CD8-positive, alpha-beta memory T cell (primary cell): ENCODE data around the gene PCBP4. TPM values are rescaled to one million over a fixed set of nuclear protein-coding genes. Genes with fewer than 3 reads are reported as not detected.
"Not testable (repeated sequence)": the region's sequence is repeated elsewhere in the genome, so short reads cannot be mapped to it uniquely, and the experiment has no call there.

Source experiments
- CTCF ChIA-PET: fragments of 350-600 bp; sonication (Branson Sonifier 250); formaldehyde crosslinking; loops from one replicate; lab custom pipeline; 2021; ENCODE audit warnings: antibody characterized with exemption; lab: Charles Lee
- POLR2A ChIA-PET: fragments of 350-600 bp; sonication (Branson Sonifier 250); formaldehyde crosslinking; loops from one replicate; lab custom pipeline; 2021; ENCODE audit warnings: antibody characterized with exemption; lab: Charles Lee
- DNase-seq, 5 donors: peaks; one replicate each; pipeline versions ENCODE4 v3.0.0 to v3.0.0-alpha.2; 2020 to 2022; ENCODE audit warnings: mixed read lengths in 1 of 5
- H3K27ac ChIP-seq: one replicate; pipeline ENCODE4 v1.7.0; 2013; ENCODE audit warnings: low read depth, mild to moderate bottlenecking, low read length, moderate library complexity
- H3K27me3 ChIP-seq: 2 replicates; pipeline ENCODE4 v1.7.0; 2013; ENCODE audit warnings: low read length, mild to moderate bottlenecking; ENCODE audit not compliant: insufficient read depth, poor library complexity, severe bottlenecking
- H3K36me3 ChIP-seq: 2 replicates; pipeline ENCODE4 v1.7.0; 2013; ENCODE audit warnings: mild to moderate bottlenecking, low read length, moderate library complexity; ENCODE audit not compliant: insufficient read depth
- H3K4me1 ChIP-seq: 2 replicates; pipeline ENCODE4 v1.7.0; 2013; ENCODE audit warnings: mild to moderate bottlenecking, low read length, moderate library complexity; ENCODE audit not compliant: insufficient read depth
- H3K4me3 ChIP-seq: 2 replicates; pipeline ENCODE4 v1.7.0; 2013; ENCODE audit warnings: mild to moderate bottlenecking, low read length
- H3K9me3 ChIP-seq: 2 replicates; pipeline ENCODE4 v1.7.0; 2013; ENCODE audit warnings: mild to moderate bottlenecking, low read length
- H3K27ac Mint-ChIP-seq, 8 donors: one replicate each; pipeline ENCODE4 v1.8.0; 2020 to 2021; ENCODE audit warnings: mixed read lengths in 8 of 8, mild to moderate bottlenecking in 6 of 8, inconsistent platforms in 3 of 8, moderate library complexity in 3 of 8
- H3K27me3 Mint-ChIP-seq, 2 donors: one replicate each; pipeline ENCODE4 v1.8.0; 2020 to 2021; ENCODE audit warnings: mixed read lengths in 2 of 2, mild to moderate bottlenecking in 1 of 2, moderate library complexity in 1 of 2
- H3K36me3 Mint-ChIP-seq, 3 donors: one replicate each; pipeline ENCODE4 v1.8.0; 2020 to 2021; ENCODE audit warnings: mixed read lengths in 3 of 3, inconsistent platforms in 1 of 3, mild to moderate bottlenecking in 1 of 3
- H3K4me1 Mint-ChIP-seq, 3 donors: one replicate each; pipeline ENCODE4 v1.8.0; 2020 to 2021; ENCODE audit warnings: mixed read lengths in 3 of 3, inconsistent platforms in 1 of 3, mild to moderate bottlenecking in 1 of 3
- H3K4me3 Mint-ChIP-seq, 7 donors: one replicate each; pipeline ENCODE4 v1.8.0; 2020 to 2021; ENCODE audit warnings: mixed read lengths in 7 of 7, mild to moderate bottlenecking in 6 of 7, moderate library complexity in 4 of 7, inconsistent platforms in 2 of 7
- H3K9me3 Mint-ChIP-seq, 5 donors: one replicate each; pipeline ENCODE4 v1.8.0; 2020 to 2022; ENCODE audit warnings: mixed read lengths in 5 of 5, mild to moderate bottlenecking in 3 of 5, moderate library complexity in 2 of 5, inconsistent platforms in 1 of 5
- polyA plus RNA-seq: library from polyadenylated mRNA; unstranded; fragments of 300-500 nt; fragmentation: Illumina TruSeq; gene quantifications from one replicate; pipeline ENCODE4 v1.2.3, GENCODE V29; 2021
- total RNA-seq, 2 experiments: library from RNA; stranded (reverse); gene quantifications; one replicate each; pipeline ENCODE4 v1.2.3, GENCODE V29; 2021

PCBP4 gene
- total and polyA plus RNA-seq, 3 experiments from 2014 or later = 9.7 to 12.5 (median 12.5) TPM

DNA sequence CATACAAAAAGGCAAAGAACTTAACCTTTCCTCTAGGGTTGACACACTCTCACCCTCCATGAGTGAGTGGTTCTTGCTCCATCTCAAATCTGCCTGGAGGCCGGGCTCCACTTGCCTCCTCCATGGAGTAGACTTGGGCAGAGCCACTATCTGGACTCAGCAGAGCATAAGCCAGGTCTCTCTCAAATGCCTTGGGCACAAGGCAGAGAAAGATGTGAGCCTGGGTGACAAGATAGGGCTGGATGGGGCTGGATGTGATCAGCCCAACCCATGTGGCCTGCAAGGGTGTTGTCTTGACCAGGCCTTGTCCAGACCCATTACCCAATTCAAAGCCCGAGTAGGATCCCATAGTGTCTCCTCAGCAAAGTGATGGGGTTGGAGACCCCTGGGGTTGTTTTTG, 32.6 kb upstream of the PCBP4 start:
- Histone ChIP-seq H3K27ac (no peak overlapping the region), H3K4me1 (peaks cover 16% of the 10 kb centered on the region), H3K4me3 (no peak overlapping the region), H3K36me3 (peaks cover 1% of the 10 kb centered on the region), H3K27me3 (no peaks in the 10 kb centered on the region), H3K9me3 (no peaks in the 10 kb centered on the region)
- peak overlapping the region in 1 of 8 donors; percentile 78 for H3K27ac Mint-ChIP-seq
- POLR2A ChIA-PET = no interaction called here
- peak overlapping the region in 1 of 7 donors; percentile 57 for H3K4me3 Mint-ChIP-seq
- H3K27me3 Mint-ChIP-seq = peaks cover 0 to 1% of the 10 kb centered on the region in 2 donors
- H3K4me1 Mint-ChIP-seq = peaks cover 19 to 23% (median 20%) of the 10 kb centered on the region in 3 donors
- H3K9me3 Mint-ChIP-seq = no peaks in the 10 kb centered on the region
- DNase-seq = no peak
- CTCF ChIA-PET = interaction anchor here (3.6 to 6.1 kb wide), 3 partner anchors 57 to 144 kb away, joined by 13 to 79 read pairs (median 74); no protein-coding TSS in a partner anchor
- peaks cover 0 to 10% (median 3%) of the 10 kb centered on the region in 3 donors for H3K36me3 Mint-ChIP-seq

DNA sequence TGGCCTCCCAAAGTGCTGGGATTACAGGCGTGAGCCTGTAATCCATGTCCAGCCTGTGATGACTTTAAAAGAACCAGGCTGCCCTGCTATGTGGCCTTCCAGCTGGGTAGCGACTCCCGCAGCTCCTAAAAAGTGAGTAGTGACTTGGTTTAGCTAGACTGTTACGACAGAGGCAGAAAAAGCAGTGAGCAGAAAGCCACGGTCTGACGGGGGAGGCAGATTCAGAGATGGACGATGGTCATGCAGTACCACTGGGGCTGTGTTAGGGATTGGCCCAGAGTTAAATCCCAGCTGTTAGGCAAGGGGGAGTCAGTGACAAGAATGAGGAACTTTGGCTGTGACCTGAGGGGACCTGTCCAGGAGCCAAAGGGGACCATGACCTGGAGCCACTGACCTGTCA, 31.5 kb upstream of the PCBP4 start:
- Mint-ChIP-seq H3K27me3 (peaks cover 0 to 1% of the 10 kb centered on the region in 2 donors), H3K4me3 (no peak overlapping the region), H3K36me3 (peaks cover 3 to 21% (median 5%) of the 10 kb centered on the region in 3 donors), H3K9me3 (no peaks in the 10 kb centered on the region), H3K4me1 (peaks cover 29 to 34% (median 30%) of the 10 kb centered on the region in 3 donors), H3K27ac (no peak overlapping the region)
- H3K27ac ChIP-seq = no peak overlapping the region
- ChIA-PET CTCF (interaction anchor here (1.2 to 1.4 kb wide), 2 partner anchors 57 to 124 kb away, joined by 4 to 6 read pairs; partner anchors contain the start of gene DUSP7), POLR2A (no interaction called here)
- H3K4me1 ChIP-seq = peaks cover 26% of the 10 kb centered on the region
- DNase-seq = no peak
- H3K36me3 ChIP-seq = peaks cover 12% of the 10 kb centered on the region
- no peak overlapping the region for H3K4me3 ChIP-seq
- no peaks in the 10 kb centered on the region for H3K27me3 ChIP-seq
- no peaks in the 10 kb centered on the region for H3K9me3 ChIP-seq

DNA sequence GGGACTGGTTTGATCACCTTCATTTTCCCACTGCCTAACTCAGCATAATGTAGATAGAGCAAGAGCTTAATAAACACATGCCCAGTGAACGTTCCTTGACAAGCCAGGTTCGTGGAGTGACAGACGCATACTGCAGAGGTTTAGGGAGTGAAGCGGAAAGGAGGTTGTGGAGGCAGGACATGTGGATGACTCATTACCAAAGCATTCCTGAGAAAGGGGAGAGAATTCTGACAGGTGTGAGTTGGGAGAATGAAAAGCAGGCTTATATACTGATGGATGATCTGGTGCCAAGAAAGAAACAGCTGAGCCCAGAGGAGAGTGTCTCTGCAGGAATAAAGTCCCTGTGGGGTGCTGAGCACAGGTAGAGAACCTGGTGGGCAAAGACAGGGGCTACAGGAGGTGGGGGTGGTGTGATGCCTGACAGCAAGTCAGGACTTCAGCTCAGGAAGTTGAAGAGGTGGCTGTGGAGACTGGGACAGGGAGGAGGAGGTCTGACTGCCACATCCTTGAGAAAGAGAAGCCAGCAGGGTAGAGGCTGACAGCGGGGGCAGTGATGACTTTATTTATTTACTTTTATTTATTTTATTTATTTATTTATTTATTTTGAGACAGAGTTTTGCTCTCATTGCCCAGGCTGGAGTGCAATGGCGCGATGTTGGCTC, 30.8 kb upstream of the PCBP4 start:
- DNase-seq = no peak
- peak overlapping the region in 1 of 8 donors; percentile 78 for H3K27ac Mint-ChIP-seq
- no peaks in the 10 kb centered on the region for H3K9me3 ChIP-seq
- peak overlapping the region in 1 of 7 donors; percentile 40 for H3K4me3 Mint-ChIP-seq
- H3K27me3 Mint-ChIP-seq = peaks cover 0 to 1% of the 10 kb centered on the region in 2 donors
- ChIA-PET CTCF (interaction anchor here (1.2 to 1.4 kb wide), 2 partner anchors 58 to 125 kb away, joined by 4 to 6 read pairs; partner anchors contain the start of gene DUSP7), POLR2A (interaction anchor here (0.5 kb wide), 1 partner anchor 254 kb away, joined by 7 read pairs; no protein-coding TSS in a partner anchor)
- H3K36me3 ChIP-seq = peaks cover 12% of the 10 kb centered on the region
- no peaks in the 10 kb centered on the region for H3K9me3 Mint-ChIP-seq
- no peak overlapping the region for H3K27ac ChIP-seq
- peaks cover 3 to 27% (median 5%) of the 10 kb centered on the region in 3 donors for H3K36me3 Mint-ChIP-seq
- H3K27me3 ChIP-seq = no peaks in the 10 kb centered on the region
- H3K4me1 Mint-ChIP-seq = peaks cover 31 to 41% (median 37%) of the 10 kb centered on the region in 3 donors
- H3K4me3 ChIP-seq = no peak overlapping the region
- peaks cover 26% of the 10 kb centered on the region for H3K4me1 ChIP-seq

DNA sequence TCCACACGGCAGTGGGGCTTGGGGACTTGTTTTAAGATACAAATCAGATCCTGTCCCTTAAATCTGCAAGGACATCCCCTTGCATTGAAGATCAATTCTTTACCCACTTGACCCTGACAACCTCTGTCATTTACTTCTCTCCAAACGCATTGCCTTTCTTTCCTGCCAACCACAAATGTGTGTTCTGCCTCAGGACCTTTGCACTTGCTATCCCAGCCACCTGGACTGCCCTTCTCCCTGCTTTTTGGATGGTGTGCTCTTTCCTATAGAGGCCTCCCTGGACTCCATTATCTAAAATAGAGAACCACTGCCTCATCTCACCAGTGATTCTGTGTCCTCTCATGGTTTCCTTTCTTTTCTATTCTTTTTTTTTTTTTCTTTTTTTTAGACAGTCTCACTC, 29.9 kb upstream of the PCBP4 start:
- peaks cover 0 to 1% of the 10 kb centered on the region in 2 donors for H3K27me3 Mint-ChIP-seq
- no peak overlapping the region for H3K4me3 ChIP-seq
- peaks cover 17% of the 10 kb centered on the region for H3K36me3 ChIP-seq
- CTCF ChIA-PET = no interaction called here
- POLR2A ChIA-PET = no interaction called here
- H3K27ac Mint-ChIP-seq = peak overlapping the region in 3 of 8 donors; percentile 25 to 81 (median 33)
- no peak for DNase-seq
- H3K9me3 ChIP-seq = no peaks in the 10 kb centered on the region
- no peaks in the 10 kb centered on the region for H3K9me3 Mint-ChIP-seq
- peaks cover 35 to 47% (median 45%) of the 10 kb centered on the region in 3 donors for H3K4me1 Mint-ChIP-seq
- H3K27me3 ChIP-seq = no peaks in the 10 kb centered on the region
- H3K27ac ChIP-seq = no peak overlapping the region
- peaks cover 3 to 35% (median 5%) of the 10 kb centered on the region in 3 donors for H3K36me3 Mint-ChIP-seq
- peaks cover 26% of the 10 kb centered on the region for H3K4me1 ChIP-seq
- H3K4me3 Mint-ChIP-seq = peak overlapping the region in 6 of 7 donors; percentile 49 to 79 (median 62)

DNA sequence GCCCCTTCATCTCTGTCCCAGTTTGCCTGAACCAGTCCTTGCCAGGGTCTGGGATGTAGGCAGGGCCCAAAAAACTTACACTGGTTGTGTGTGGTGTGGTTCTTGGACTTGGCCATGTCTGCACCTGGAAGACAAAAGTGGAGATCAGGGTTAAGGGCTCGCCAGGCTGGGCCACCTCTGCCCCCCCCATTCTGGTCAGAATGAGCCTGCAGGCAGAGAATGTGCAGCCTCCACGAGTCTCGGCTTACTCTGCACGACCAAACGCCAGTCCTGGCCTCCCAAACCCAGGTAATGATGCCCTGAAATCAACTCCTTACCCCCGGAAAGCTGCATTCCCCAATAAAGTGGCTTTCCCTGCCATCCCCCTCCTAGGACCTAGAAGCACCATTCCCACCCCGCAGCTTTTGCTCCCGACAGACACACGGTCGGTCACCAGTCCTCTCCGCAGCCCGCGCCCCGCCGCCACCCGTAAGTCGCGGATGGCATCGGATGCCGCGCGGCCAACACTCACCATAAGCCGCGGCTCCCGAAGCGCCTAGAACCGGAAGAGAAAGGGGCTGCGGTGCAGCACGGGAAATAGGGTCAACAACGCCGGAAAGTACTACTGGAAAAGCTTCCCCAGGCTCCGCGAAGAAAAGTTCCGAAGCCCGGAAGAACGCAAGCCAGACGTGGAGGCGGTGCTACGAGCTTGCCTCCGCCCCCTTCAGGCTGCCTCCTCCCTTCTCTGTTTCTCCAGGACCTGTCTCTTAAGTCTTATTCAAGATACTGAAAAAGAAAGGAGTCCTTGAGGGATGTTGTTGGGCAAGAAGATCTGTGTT, 28.3 kb upstream of the PCBP4 start, which contains the start of gene RPL29:
Gene RPL29, minus strand, starts transcription at position 550 of the 818 bp plus-strand sequence. Its CDS starts 434 bp downstream, at position 116.
- peak; percentile 84 to 91 (median 90) for DNase-seq
- ChIA-PET POLR2A (interaction anchor here (0.6 to 1.7 kb wide), 10 partner anchors 9 to 1492 kb away, joined by 3 to 12 read pairs (median 5); partner anchors contain the start of genes ABHD14B, ACY1, CACNA2D2 and DUSP7), CTCF (interaction anchor here (0.6 to 2.4 kb wide), 12 partner anchors 13 to 344 kb away, joined by 3 to 20 read pairs (median 4); partner anchors contain the start of genes ABHD14B, ACY1, PARP3 and RRP9)
- Histone ChIP-seq H3K4me1 (peaks cover 17% of the 10 kb centered on the region), H3K27ac (peak within 1 kb of the TSS; percentile 91), H3K27me3 (no peaks in the 10 kb centered on the region), H3K9me3 (no peaks in the 10 kb centered on the region), H3K36me3 (peaks cover 22% of the 10 kb centered on the region), H3K4me3 (peak within 1 kb of the TSS; percentile 97)
- Mint-ChIP-seq H3K9me3 (no peaks in the 10 kb centered on the region), H3K27me3 (peaks cover 0 to 1% of the 10 kb centered on the region in 2 donors), H3K27ac (peak within 1 kb of the TSS; percentile 91 to 100 (median 100)), H3K4me1 (peaks cover 30 to 49% (median 46%) of the 10 kb centered on the region in 3 donors), H3K4me3 (peak within 1 kb of the TSS; percentile 94 to 100 (median 100)), H3K36me3 (peaks cover 3 to 45% (median 5%) of the 10 kb centered on the region in 3 donors)

DNA sequence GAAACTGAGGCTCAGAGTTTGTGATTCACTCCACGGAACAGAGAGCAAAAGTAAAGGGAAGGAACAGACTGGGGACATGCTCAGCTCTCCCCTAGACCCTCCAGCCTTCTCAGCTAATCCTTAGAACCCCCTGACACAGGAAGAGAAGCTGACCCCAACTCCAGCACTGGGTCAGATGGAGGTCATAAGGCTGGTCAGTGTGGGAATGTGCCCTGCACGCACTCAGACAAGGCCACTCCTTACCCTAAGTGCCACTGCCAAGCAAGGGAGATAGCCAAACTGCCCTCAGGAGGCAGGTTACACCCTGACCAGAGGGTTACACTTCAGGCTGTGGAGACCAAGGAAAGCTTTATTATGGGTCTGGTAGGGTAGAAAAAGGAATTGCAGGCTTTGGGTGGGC, 27.3 kb upstream of the PCBP4 start:
- ChIA-PET CTCF (interaction anchor here (1.0 to 2.4 kb wide), 6 partner anchors 12 to 345 kb away, joined by 3 to 20 read pairs (median 6); partner anchors contain the start of genes ABHD14A, ABHD14B, ACY1 and PARP3), POLR2A (no interaction called here)
- Histone ChIP-seq H3K4me1 (peaks cover 17% of the 10 kb centered on the region), H3K36me3 (peaks cover 22% of the 10 kb centered on the region), H3K27me3 (no peaks in the 10 kb centered on the region), H3K27ac (peak overlapping the region; percentile 91), H3K9me3 (no peaks in the 10 kb centered on the region), H3K4me3 (peak overlapping the region; percentile 97)
- Mint-ChIP-seq H3K27ac (peak overlapping the region; percentile 91 to 100 (median 100)), H3K4me1 (peaks cover 30 to 49% (median 46%) of the 10 kb centered on the region in 3 donors), H3K27me3 (peaks cover 0 to under 1% of the 10 kb centered on the region in 2 donors), H3K36me3 (peaks cover 3 to 45% (median 5%) of the 10 kb centered on the region in 3 donors), H3K4me3 (peak overlapping the region; percentile 94 to 100 (median 100)), H3K9me3 (no peaks in the 10 kb centered on the region)
- DNase-seq = no peak

DNA sequence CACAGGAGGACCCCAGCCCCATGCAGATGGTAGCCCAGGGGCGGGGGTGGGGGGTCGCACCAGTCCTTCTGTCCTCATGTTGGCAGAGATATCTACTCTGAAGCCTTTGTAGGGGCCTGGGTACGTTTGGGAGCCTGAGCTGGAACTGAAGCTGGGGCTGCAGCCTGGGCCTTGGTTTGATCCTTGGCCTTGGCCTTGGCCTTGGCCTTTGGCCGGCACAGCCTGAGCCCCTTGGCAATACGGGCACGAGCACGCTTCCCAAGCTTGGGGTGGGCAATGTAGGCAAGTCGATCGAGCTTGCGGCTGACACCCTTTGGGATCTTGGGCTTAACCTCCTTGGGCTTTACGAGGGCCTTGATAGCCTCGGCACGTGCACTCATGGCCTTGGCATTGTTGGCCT, 26.4 kb upstream of the PCBP4 start:
- POLR2A ChIA-PET, H3K4me3 ChIP-seq, DNase-seq, H3K9me3 Mint-ChIP-seq, H3K27me3 Mint-ChIP-seq, H3K27me3 ChIP-seq, H3K27ac ChIP-seq, H3K9me3 ChIP-seq: not testable (repeated sequence)
- peaks cover 30 to 49% (median 46%) of the 10 kb centered on the region in 3 donors for H3K4me1 Mint-ChIP-seq
- H3K36me3 Mint-ChIP-seq = peaks cover 3 to 45% (median 5%) of the 10 kb centered on the region in 3 donors
- peak overlapping the region in 5 of 7 donors; percentile 48 to 97 (median 54) for H3K4me3 Mint-ChIP-seq
- peaks cover 22% of the 10 kb centered on the region for H3K36me3 ChIP-seq
- H3K27ac Mint-ChIP-seq = peak overlapping the region in 6 of 8 donors; percentile 17 to 100 (median 50)
- peaks cover 17% of the 10 kb centered on the region for H3K4me1 ChIP-seq
- CTCF ChIA-PET = interaction anchor here (1.0 to 1.7 kb wide), 2 partner anchors 19 to 36 kb away, joined by 3 to 4 read pairs; partner anchors contain the start of gene ABHD14A
